Inflammatory macrophage (primary cell): ENCODE data around the gene RRAGD.
"Not testable (repeated sequence)": the region's sequence is repeated elsewhere in the genome, so short reads cannot be mapped to it uniquely, and the experiment has no call there.

Experiments used
- DNase-seq, 2 donors: peaks; one replicate each; pipeline ENCODE4 v3.0.0-alpha.2; 2020 to 2022

RRAGD gene

DNA sequence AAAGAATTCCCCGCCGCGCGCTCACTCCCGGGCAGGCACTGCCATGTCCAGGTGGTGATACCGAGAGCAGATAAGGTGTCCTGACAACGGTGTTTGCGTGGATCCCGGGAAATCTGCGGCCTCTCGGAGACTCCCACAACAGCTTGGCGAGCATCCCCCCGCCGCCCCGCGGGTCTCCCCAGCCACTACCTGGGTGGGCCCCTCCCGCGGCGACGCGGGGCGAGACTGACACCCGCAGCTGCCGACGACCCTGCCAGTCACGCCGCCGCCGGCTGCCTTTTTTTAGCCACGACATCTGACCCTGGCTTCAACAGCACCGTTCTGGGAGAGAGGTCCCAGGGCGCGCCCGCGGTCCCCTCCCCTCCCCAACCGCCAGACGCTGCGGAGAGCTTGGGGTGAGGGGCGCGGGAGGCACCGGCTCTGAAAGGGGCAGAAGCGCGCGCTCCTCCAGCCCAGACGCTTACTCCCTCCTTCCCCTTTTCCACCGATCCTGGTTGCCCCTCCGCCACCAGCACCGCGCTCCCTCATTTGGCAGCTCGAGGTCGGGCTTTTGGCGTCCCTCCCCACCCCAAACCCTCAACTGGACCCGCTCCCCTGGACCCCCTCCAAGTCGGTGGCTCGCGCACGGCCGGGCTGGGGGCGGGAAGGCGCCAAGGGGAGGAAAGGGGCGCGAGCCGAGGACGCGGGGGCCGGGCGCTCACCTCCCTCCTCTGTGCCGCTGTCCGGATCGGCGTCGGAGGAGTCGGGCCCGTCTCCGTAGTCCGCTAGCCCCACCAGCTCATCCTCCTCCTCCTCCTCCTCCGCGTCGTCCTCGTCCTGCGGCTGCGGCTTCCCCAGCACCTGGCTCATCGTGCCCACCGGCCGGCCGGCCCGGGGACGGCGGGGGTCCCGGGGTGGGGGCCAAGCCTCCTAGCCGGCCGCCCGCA, 665 bp downstream of the RRAGD start:
- peak in 1 of 2 donors; percentile 36 for DNase-seq

DNA sequence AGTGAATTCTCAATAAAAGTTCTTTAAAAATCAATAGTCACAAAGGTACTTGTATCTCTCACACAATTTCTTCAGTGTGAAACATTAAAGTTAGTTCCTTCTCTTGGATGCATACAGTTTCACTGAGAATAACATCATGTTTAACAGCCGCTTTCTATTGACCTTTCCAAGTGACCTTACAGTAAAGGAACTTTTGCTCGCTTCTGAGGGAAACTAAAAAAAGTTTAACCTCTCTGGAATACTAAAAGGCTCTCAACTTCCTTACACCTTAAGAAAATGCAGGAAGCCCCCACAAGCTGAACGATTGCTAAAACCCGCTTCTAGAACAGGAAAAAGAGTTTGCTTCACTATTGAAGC, 1.3 kb downstream of the RRAGD start:
- no peak for DNase-seq

DNA sequence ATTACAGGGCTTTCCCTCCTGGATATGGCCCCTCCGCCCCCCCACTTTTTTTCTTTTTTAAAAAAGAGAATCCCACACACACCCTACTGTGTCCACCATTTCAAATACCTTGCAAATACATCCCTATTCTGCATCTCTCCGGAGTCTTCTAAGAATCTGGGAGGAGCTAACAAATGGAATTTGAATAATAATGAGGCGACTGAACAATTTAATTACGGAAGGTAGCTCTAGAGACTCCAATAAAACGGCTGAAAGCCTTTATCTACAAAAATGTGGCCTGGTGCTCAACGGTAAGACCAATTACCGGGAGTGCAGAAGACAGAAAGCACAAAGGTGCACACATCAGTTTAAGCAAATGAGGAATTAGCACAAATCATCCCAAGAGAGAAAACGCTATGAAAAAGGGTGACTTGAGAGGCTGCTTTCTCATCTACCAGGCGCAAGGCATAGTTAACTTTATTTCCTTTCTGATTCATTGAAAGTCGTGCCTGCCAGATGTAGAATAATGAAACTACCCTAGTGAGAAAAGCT, 1.8 kb downstream of the RRAGD start:
- DNase-seq: no peak

DNA sequence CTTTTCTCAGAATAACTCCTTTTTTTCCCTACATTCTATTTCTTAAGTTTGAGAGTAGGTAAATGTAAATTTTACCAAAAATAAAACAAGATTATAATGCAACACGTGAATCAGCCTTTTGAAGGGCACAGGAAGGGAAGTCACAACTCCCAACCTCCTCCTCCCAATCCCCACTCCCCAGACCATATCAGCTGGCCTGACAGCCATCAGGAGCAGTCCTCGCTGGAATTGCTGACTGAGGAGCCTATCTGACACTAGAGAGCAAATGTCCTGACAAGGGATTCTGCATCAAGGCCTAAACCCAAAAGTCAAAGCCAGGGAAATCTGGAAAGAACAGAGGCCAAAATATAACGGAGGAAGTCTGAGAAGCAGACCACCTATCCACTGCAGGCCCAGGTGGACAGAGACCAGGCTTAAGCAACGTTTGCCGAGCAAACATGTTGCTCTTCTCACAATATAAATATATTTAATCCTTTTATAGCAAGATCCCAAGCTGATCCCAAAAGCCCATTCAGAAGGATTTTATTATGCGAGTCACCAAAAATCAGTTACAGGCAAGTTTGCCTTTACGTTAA, 2.5 kb downstream of the RRAGD start:
- DNase-seq: no peak

DNA sequence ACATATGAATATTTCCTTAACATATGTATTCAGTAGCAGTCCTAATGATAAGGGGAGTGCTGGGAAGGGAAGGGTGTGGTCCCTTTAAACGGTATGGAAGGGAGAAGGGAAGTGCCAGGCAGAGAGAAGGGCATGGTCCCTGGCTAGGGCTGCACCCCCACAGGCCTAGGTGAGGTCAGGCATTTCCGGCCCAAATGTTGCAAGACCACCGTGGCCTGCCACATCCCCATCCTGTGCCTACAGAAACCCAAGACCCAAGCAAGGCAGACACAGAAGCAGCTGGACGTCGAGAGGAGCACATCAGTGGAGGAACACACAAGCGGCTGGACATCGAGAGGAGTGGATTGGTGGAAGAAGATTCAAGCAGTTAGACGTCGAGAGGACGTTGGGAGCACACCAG, 5.9 kb downstream of the RRAGD start:
- peak; percentile 36 to 47 for DNase-seq

DNA sequence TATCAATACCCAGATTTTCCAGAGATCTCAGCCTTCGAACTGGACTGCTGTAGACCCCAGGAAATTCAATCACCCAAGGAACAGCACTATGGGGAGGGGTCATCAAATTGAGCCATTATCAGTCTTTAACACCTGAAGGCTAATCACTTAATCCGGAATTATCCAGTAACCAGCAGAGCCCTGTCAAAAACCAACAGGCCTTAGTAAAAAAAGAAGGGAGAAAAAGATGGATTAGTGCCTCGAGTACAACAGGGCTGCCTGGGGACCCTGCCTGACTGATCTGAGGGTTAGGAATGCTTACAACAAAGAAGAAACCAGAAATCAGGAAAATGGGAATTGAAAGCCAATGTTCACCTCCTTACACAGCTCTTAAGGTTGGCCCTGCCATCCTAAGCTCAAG, 7.6 kb downstream of the RRAGD start:
- DNase-seq: no peak

DNA sequence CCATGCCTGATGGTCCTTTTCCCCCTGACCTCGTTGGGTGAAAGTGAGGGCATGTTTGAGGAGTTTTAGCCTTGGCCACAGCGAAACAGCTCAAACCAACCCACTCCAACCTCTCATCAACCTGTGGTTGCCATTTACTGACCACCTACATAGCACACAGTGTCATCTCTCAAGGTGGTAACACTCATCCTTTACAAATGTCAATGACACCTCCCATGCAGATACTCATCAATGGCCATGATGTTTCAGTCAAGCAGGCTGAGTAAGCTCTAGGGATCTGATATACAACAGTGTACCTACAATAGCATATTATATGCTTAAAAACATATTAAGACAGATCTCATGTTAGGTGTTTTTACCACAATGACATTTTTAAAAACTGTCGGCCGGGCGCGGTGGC, 9.3 kb downstream of the RRAGD start:
- no peak for DNase-seq

DNA sequence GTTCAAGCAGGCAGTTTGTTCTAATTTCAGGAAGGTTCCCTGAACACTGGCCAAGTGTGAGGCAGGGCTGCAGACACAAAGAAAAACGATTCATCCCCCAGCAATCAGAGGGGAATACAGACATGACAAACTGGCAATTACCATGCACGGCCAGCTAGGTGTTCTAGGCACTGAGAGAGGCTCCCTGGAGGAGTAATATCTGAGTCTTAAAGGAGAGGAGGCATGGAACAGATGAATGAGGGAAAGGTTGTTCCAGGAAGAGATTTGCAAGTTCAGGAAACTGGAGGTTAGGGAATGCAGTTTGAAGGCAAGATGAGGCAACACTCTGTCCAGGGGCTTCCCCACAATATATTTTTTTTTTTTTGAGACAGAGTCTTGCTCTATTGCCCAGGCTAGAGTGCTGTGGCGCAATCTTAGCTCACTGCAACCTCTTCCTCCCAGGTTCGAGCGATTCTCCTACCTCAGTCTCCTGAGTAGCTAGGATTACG, 11.1 kb downstream of the RRAGD start:
- DNase-seq: no peak

DNA sequence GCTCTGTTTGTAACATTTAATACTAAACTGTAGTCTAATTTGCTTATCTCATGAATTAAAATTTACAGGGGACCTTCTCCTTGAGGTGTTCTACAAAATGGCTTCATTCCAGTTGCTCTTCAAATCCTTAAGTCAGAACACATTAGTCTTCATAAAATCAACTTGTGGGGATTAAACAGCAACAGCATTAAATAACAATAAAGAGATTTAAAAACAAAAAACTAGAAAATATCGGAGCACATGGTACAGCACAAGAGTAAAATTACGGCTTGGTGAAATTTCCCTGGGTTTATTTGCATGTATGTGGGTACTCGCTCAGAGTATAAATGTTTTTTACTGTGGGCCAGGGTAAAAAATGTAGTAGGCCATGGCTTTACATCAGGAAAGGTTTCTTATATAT, 12.0 kb downstream of the RRAGD start:
- DNase-seq: no peak

DNA sequence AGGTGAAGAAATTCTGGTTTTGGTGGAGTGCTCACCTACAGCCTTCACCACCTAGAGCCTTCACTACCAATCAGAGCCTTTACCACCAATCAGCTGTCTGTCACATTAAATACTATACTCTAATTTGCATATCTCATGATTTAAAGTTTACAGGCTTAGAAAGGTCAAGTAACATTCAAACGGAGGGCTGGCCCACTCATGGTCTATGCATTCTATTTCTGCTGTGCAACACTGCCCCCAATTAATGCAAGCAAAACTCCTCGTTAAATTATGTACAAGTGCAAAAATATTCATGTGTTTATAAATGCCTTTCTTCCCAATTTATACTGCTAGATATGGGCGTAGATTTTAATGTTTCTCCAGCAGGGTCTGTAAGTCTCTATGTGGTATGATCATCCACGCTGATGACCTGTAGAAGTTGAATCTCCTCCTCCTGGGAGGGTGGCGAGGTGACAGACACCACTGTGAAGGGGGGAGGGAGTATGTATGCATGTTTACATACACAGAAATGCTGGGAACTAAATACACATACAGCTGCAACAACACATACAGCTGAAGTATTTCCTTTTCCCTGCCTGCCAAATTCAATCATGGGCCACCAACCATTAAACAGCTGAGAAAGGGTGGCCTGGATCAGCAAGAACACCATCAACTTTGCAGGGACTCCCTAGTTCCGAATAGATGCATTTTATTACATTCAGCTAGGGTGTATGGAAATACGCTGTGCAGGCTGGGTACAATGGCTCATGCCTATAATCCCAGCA, 13.1 kb downstream of the RRAGD start:
- DNase-seq: no peak

DNA sequence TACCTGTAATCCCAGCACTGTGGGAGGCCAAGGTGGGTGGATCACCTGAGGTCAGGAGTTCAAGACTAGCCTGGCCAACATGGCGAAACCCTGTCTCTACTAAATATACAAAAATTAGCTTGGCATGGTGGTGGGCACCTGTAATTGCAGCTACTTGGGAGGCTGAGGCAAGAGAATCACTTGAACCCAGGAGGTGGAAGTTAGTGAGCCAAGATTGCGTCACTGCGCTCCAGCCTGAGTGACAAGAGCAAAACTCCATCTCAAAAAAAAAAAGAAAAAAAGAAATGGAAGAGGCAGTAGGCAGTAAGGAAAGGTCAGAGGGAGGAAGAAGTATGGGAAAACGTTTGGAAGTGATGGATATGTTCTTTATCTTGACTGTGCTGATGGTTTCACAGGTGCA, 14.2 kb downstream of the RRAGD start:
- DNase-seq: not testable (repeated sequence)

DNA sequence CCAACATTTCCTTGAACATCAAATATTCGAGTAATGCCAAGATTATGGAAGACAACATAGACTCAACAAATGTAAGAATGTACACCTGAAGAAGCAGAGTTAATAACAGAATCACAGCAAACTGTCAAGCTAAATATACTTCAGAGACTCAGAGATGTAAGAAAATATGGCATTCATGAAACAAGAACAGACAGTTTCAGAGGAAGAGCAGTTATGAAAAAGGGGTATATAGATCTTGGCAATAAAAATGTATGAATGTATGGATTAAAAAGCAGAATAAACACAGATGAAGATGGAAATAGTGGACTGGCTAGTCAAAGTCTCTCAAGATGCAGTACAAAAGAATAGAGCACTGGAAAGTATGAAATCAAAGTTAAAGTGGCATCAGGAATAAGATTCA, 18.4 kb downstream of the RRAGD start:
- DNase-seq: no peak

DNA sequence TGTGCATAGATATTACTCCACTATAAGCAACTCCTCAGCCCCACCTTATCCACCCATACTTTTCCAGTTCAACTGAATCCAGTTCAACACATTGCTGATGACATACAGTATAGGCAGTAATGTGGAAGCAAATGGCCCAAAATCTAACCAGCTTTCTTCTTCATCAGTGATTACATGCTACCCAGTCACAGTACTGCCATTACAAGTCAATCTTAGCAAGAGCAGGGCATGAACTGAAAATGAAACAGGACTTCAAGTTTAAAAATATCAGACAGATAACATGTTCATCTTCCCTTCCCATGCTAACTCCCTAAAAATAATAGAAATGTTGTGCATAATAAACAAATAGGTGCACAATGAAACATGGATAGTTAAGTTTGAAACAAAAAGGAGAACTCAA, 19.2 kb downstream of the RRAGD start:
- no peak for DNase-seq

DNA sequence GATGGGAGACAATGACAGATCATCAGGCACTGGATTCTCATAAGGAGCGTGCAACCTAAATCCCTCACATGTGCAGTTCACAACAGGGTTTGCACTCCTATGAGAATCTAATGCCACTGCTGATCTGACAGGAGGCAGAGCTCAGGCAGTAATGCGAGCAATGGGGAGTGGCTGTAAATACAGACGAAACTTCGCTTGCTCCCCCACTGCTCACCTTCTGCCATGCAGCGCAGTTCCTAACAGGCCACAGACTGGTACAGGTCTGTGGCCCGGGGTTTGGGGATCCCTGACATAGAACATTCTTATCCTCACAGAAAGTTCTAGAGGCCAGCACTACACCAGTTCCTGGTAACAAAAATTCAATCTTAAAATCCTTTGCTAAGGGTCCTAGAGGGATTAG, 23.2 kb downstream of the RRAGD start:
- no peak for DNase-seq

DNA sequence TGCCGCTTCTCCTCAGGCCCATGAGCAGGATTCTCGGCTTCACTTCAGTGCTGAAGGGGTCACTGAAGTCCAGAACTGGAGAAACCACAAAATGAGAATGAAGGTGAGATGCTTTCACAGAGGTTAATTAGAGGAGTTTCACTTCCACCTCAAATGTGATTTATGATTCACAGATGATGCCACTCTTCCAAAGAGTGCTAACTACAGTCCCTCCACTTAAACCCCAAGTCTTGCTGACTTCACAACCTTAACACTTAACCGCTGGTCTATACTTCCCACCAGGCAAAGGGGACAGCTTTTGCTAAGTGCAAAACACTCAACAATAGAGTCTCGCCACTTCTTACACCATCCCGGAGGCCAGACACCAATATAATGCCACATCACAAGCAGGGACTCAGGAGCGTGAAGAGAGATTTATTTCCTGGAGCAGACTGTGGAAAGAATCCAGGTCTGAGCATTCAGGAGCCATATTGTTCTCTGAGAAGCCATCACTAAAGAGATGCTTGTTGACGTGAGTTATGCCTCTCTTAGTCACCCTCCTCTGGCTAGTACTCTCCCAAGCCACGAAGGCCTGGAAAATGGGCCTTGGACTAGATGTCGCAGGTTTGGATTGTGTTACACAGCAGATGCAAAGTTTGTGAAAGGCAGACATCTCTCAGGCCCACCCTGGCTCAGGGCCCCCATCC, 24.4 kb downstream of the RRAGD start:
- no peak for DNase-seq

DNA sequence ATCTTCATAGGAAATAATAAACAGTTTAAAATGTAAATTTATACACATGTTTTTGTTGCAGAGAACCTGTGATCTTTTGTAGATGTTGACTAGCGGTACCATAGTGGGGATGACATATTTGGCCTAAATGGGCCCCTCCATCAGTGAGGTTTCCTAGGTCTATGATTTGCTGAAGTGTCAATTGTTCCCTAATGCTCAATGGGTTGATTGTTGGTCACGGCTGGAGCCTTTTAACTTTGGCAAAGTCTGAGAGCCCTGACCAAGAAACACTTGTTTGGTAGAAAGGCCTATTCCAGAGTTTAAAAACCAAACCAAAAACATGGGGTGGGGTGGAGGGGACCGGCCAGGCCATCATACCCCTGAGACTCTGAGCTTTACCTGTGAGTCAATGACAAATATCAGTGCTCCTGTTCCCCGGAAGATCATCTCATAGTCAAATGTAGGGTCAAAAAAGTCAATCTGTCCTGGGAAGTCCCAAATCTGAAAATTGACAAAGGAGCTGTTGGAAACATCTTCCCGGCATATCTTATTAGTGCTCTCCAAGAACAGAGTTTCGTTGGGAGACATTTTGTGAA, 25.1 kb downstream of the RRAGD start:
- DNase-seq: no peak

DNA sequence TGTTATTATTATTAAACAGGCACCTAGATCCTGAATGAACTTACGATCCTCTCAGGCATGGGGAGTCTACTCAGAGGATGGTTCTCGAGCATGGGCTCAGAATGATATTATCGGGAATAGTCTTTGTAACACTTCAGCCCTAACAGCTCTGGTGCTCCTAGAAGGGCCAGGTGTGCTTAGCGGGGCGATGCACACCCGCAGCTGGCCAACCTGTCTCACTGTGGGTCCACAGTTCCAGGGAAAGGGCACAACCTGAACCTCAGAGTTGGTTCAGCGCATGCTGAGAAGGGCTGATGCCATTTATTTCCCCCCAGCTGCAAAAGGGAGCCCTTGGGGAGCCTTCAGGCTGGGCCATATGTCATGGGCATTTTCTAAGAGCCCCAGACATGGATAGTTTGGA, 26.2 kb downstream of the RRAGD start:
- DNase-seq: no peak

DNA sequence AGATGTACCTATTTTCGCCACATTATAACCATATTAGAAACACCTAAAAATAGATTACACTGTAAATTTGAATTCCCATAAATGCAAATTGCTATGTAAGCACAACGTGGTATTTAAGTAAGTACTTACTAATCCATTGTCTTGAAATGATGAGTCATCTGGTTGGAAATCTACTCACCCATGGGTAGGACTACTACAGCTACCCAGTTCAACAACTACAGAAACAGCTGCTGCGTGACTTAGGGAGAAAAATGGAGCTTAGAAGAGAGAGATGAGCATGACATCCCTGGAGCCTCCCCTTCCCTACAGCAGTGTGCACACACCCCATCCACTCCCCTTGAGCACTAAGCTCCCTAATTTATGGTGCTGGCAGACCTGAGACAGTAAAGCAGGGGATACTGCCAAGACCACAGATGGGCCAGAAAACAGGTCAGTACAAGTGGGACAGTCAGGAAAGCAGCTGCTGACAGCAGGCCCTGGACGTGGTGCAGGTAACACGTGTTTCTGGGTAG, 26.9 kb downstream of the RRAGD start:
- no peak for DNase-seq

DNA sequence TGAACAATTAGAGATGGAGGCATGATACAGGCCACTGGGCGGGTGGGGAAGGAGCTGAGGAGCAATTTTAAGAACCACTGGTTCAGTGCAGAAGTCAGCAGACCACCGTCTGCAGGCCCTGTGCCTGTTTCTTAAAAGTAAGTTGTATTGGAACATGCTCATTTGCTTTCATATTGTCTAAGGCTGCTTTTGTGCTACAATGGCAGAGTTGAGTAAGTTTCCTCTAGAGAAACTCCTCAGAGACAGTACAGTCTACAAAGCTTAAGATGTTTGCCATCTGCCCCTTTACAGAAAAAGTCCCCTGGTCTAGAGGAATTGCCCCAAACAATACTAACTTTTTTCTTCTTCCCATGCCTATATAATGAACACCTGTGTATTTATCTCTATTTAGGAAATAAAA, 31.0 kb downstream of the RRAGD start:
- no peak for DNase-seq

DNA sequence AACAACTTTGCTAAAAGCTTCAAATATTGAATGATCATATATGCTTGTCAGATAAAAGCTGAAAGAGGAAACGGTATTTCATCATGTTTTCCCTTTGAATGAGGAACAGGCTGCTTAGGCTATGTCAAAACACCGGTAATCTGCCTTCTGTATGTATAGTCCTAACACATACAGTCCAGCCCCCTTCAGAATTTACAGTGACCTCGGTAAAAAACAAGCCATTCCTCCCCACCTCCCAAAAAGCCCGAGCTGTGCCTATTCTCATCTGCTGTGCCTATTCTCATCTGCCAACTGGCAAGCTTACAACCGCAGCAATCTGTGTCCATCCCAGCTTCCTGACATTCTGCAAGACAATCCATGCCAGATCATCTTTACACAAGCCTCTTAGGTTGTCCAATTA, 32.8 kb downstream of the RRAGD start:
- DNase-seq: peak; percentile 75 to 88

DNA sequence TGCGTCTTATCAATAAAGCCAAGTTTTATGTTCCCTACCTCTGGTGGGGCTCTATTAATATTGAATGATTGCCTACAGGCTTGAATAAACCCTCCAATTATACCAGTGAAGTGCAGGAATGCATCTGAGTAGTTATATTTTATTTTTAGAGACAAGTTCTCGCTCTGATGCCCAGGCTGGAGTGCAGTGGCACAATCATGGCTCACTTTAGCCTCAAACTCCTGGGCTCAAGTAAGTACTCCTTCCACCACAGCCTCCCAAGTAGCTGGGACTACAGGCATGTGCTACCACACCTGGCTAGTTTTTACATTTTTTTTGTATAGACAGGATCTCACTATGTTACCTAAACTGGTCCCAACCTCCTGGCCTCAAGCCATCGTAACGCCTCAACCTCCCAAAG, 33.4 kb downstream of the RRAGD start:
- no peak for DNase-seq
